Ishikawa (cell line): ENCODE data around the gene FBXL17.

ENCODE experiments used
- CEBPB ChIP-seq: IDR thresholded peaks from 2 replicates; pipeline ENCODE4 v1.6.1; 2012
- EP300 ChIP-seq: IDR thresholded peaks from 2 replicates; pipeline ENCODE4 v1.6.1; 2012; ENCODE audit warnings: borderline replicate concordance
- NFIC ChIP-seq: IDR thresholded peaks from 2 replicates; pipeline ENCODE4 v1.6.1; 2012
- RAD21 ChIP-seq: IDR thresholded peaks from 2 replicates; pipeline ENCODE4 v1.6.1; 2012; ENCODE audit warnings: low read depth
- TEAD4 ChIP-seq: IDR thresholded peaks from 2 replicates; pipeline ENCODE4 v1.6.1; 2012
- YY1 ChIP-seq: IDR thresholded peaks from 2 replicates; pipeline ENCODE4 v1.6.1; 2012; ENCODE audit warnings: low read depth
- TF ChIP-seq, protein P1 (sequence below): IDR thresholded peaks from 2 replicates; pipeline ENCODE4 v1.6.1; 2012; ENCODE audit warnings: low read depth, mild to moderate bottlenecking

DNA sequence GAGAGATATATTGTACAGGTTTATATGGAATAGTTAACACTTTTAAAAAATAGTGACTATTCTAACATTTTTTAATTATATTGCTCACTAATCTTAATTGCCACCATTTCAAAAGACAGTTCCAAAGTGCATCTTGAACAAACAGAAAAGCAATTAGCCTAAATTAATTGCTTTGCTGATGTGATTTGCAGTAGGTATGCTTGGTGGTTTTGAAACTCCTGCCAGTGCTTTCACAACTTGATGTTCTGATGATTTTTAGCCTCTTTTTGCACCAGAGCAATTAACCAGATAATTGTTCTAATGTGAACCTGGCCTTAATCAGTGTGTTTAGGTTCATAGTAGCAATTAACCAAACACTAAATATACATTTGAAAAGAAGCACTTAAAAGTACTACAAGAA is 207.6 kb downstream of the FBXL17 start:
- TF ChIP-seq TEAD4: no peak
- TF ChIP-seq YY1: no peak
- TF ChIP-seq, protein P1, sequence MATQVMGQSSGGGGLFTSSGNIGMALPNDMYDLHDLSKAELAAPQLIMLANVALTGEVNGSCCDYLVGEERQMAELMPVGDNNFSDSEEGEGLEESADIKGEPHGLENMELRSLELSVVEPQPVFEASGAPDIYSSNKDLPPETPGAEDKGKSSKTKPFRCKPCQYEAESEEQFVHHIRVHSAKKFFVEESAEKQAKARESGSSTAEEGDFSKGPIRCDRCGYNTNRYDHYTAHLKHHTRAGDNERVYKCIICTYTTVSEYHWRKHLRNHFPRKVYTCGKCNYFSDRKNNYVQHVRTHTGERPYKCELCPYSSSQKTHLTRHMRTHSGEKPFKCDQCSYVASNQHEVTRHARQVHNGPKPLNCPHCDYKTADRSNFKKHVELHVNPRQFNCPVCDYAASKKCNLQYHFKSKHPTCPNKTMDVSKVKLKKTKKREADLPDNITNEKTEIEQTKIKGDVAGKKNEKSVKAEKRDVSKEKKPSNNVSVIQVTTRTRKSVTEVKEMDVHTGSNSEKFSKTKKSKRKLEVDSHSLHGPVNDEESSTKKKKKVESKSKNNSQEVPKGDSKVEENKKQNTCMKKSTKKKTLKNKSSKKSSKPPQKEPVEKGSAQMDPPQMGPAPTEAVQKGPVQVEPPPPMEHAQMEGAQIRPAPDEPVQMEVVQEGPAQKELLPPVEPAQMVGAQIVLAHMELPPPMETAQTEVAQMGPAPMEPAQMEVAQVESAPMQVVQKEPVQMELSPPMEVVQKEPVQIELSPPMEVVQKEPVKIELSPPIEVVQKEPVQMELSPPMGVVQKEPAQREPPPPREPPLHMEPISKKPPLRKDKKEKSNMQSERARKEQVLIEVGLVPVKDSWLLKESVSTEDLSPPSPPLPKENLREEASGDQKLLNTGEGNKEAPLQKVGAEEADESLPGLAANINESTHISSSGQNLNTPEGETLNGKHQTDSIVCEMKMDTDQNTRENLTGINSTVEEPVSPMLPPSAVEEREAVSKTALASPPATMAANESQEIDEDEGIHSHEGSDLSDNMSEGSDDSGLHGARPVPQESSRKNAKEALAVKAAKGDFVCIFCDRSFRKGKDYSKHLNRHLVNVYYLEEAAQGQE: no peak
- no peak for TF ChIP-seq EP300
- no peak for TF ChIP-seq RAD21
- TF ChIP-seq CEBPB: no peak
- TF ChIP-seq NFIC: no peak
